ENCODE data around the gene PON3. TPM values are rescaled to one million over a fixed set of nuclear protein-coding genes. Genes with fewer than 3 reads are reported as not detected.

Gene PON3
- total RNA-seq, 1 donor from 2014 or later: not detected

DNA sequence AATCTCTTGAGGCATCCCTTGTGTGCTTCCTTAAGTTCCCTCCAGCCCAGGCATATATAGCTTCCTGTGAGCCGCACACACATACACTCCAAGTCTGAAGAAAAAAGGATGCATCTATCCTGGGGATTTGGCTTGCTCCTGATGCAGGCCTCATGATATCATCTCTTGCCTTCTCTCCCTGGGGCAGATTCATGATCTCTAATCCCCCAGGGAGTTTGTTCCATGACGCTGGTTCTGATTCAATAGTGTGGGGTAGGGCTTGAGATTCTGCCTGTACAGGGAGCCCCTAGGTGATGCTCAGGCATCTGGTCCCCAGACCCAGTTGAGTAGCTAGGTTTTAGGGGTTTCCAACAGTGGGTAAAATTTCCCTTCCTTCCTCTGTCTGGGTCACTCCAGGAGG lies 73.3 kb downstream of the PON3 start:
- intact Hi-C loops (cut with micrococcal nuclease): no loop called here
- Mint-ChIP-seq H3K27me3 (ENCODE audit: insufficient read depth) (peaks cover 6% of the 10 kb centered on the region), H3K36me3 (ENCODE audit: low read depth) (no peaks in the 10 kb centered on the region), H3K27ac (no peak overlapping the region), H3K4me1 (ENCODE audit: low read depth) (no peaks in the 10 kb centered on the region), H3K9me3 (peaks cover 9% of the 10 kb centered on the region), H3K4me3 (no peak overlapping the region)
- no peak for DNase-seq (ENCODE audit: low spot score)

DNA sequence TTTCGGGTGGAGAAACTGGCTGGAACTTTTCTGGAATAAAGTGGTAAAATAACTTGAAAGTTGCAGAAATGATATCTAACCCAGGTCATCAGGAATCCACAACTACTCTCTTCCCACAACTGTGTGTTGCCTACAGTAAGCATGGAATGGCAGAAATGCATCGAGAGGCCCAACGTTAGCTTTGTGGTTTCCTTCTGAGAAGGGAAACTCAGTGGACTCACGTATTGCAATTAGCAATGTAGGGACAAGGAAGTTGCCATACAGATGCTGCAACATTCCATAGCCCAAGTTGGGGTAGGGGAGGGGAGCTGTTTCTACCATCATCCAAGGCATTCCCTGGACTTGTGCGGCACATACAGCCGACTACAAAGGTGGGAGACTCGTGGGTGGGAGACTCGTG lies 73.8 kb downstream of the PON3 start:
- Mint-ChIP-seq H3K4me1 (ENCODE audit: low read depth) (no peaks in the 10 kb centered on the region), H3K36me3 (ENCODE audit: low read depth) (no peaks in the 10 kb centered on the region), H3K9me3 (peaks cover 5% of the 10 kb centered on the region), H3K27ac (no peak overlapping the region), H3K4me3 (no peak overlapping the region), H3K27me3 (ENCODE audit: insufficient read depth) (peaks cover 6% of the 10 kb centered on the region)
- no peak for DNase-seq (ENCODE audit: low spot score)
- intact Hi-C loops (cut with micrococcal nuclease): no loop called here

DNA sequence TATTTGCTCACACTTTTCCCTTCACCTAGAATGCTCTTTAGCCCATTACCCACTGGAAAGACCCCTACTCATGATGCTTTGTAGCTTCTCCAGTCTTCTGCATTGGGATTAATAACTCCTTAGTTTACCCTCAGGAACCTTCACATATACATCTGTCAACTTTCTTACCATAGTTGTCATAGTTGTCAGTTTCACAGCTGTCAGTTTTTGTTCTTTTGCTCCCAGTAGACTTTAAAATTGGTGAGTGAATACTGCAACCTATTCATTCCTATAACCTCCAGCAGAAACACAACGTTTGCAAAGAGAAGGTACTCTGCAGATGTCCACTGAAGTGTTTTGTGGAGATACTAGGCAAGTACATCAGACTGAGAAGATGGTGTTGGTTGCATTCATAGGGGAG lies 74.5 kb downstream of the PON3 start:
- peaks cover 6% of the 10 kb centered on the region for H3K27me3 Mint-ChIP-seq (ENCODE audit: insufficient read depth)
- no peak overlapping the region for H3K4me3 Mint-ChIP-seq
- peaks cover 5% of the 10 kb centered on the region for H3K9me3 Mint-ChIP-seq
- DNase-seq (ENCODE audit: low spot score): no peak
- intact Hi-C loops (cut with micrococcal nuclease): no loop called here
- H3K36me3 Mint-ChIP-seq (ENCODE audit: low read depth): no peaks in the 10 kb centered on the region
- H3K27ac Mint-ChIP-seq: no peak overlapping the region
- H3K4me1 Mint-ChIP-seq (ENCODE audit: low read depth): no peaks in the 10 kb centered on the region

DNA sequence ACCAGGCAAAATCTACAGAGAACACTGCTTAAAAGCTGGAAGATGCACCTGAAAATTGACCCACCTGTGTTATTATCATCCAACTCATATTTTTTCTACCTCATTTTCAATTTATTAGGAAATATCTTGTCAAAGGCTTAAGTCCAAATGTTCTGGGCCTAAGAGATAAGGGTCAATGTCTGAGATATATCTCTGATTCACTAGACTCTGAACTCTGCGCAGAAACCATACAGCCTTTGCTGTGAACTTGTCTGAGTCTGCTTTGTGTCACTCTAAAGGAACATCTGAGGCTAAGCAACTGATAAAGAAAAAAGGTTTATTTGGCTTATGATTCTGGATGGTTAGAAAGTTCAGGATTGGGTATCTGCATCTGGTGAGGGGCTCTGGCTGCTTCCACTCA lies 75.5 kb downstream of the PON3 start:
- intact Hi-C loops (cut with micrococcal nuclease): no loop called here
- no peak for DNase-seq (ENCODE audit: low spot score)
- Mint-ChIP-seq H3K36me3 (ENCODE audit: low read depth) (no peaks in the 10 kb centered on the region), H3K27ac (no peak overlapping the region), H3K27me3 (ENCODE audit: insufficient read depth) (peaks cover 3% of the 10 kb centered on the region), H3K4me1 (ENCODE audit: low read depth) (no peaks in the 10 kb centered on the region), H3K4me3 (no peak overlapping the region), H3K9me3 (peaks cover under 1% of the 10 kb centered on the region)

DNA sequence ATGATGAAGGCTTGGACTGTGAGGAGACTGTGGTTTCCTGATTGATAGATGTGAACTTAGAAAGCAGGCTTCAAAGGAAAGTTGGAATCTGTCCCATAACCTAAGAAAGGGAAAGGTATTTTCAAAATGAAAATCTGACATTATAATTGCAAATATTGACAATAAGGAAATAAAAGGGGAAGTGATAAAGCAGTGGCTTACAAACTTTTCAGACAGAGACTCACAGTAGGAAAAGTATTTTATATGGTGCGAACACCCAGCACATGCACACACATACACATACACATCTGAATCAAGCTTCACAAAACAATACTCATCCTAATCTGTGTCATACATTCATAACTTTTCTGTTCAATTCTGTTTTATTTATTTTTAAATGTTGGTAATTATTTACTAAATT lies 76.6 kb downstream of the PON3 start:
- Mint-ChIP-seq H3K27ac (no peak overlapping the region), H3K27me3 (ENCODE audit: insufficient read depth) (peaks cover 1% of the 10 kb centered on the region), H3K9me3 (no peaks in the 10 kb centered on the region), H3K4me1 (ENCODE audit: low read depth) (no peaks in the 10 kb centered on the region), H3K4me3 (no peak overlapping the region), H3K36me3 (ENCODE audit: low read depth) (no peaks in the 10 kb centered on the region)
- DNase-seq (ENCODE audit: low spot score): no peak
- intact Hi-C loops (cut with micrococcal nuclease): no loop called here

- Mint-ChIP-seq H3K27ac (no peak overlapping the region), H3K4me1 (ENCODE audit: low read depth) (no peaks in the 10 kb centered on the region), H3K9me3 (no peaks in the 10 kb centered on the region), H3K27me3 (ENCODE audit: insufficient read depth) (peaks cover 6% of the 10 kb centered on the region), H3K4me3 (no peak overlapping the region), H3K36me3 (ENCODE audit: low read depth) (no peaks in the 10 kb centered on the region)
- intact Hi-C loops (cut with micrococcal nuclease): no loop called here
- DNase-seq (ENCODE audit: low spot score): no peak
These were observed 77.6 kb downstream of the PON3 start for GRCh38 chr7:95318501-95319100.

DNA sequence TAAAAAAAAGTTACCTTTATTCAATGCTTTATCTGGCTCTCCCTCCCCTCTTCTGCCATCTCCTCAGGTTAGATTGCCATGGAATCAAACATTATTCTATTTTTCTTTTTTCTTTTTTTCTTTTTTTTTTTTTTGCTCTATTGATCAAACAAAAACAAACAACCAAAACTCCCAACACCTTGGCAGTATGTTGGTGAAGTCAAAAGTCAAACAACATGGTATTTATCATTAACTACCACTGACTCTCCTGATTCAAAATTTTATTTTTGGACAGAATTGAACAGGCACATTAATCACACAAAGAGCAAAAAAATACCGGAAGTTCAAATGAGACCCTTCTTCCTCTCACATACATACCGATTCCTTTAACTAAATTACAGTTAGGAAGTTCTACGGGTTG lies 78.2 kb downstream of the PON3 start:
- DNase-seq (ENCODE audit: low spot score): no peak
- H3K9me3 Mint-ChIP-seq: no peaks in the 10 kb centered on the region
- H3K4me3 Mint-ChIP-seq: no peak overlapping the region
- no peaks in the 10 kb centered on the region for H3K36me3 Mint-ChIP-seq (ENCODE audit: low read depth)
- no peaks in the 10 kb centered on the region for H3K4me1 Mint-ChIP-seq (ENCODE audit: low read depth)
- H3K27ac Mint-ChIP-seq: no peak overlapping the region
- H3K27me3 Mint-ChIP-seq (ENCODE audit: insufficient read depth): peaks cover 7% of the 10 kb centered on the region
- intact Hi-C loops (cut with micrococcal nuclease): no loop called here

GRCh38 chr7:95317546-95317945 lies 78.6 kb downstream of the PON3 start:
- Mint-ChIP-seq H3K9me3 (no peaks in the 10 kb centered on the region), H3K4me1 (ENCODE audit: low read depth) (no peaks in the 10 kb centered on the region), H3K27ac (no peak overlapping the region), H3K4me3 (no peak overlapping the region), H3K36me3 (ENCODE audit: low read depth) (no peaks in the 10 kb centered on the region), H3K27me3 (ENCODE audit: insufficient read depth) (peaks cover 7% of the 10 kb centered on the region)
- DNase-seq (ENCODE audit: low spot score): no peak
- intact Hi-C loops (cut with micrococcal nuclease): no loop called here

DNA sequence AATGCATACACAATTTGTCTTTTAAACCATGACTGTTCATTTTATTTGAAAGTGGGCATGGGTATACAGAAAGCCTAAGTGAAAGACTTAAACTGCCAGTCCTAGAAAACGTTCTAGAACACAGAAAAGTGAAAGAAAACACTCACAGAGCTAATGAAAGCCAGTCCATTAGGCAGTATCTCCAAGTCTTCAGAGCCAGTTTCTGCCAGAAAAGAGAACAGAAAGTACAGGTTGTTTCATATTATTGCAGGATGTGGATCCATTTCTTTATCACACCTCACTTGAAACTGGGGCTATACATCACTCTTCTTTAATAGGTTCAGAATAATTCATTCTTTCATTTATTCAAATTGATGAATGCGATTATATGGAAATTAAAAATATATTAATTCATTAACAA lies 79.6 kb downstream of the PON3 start:
- no peaks in the 10 kb centered on the region for H3K4me1 Mint-ChIP-seq (ENCODE audit: low read depth)
- no peak for DNase-seq (ENCODE audit: low spot score)
- H3K27ac Mint-ChIP-seq: no peak overlapping the region
- no peaks in the 10 kb centered on the region for H3K36me3 Mint-ChIP-seq (ENCODE audit: low read depth)
- peaks cover 7% of the 10 kb centered on the region for H3K27me3 Mint-ChIP-seq (ENCODE audit: insufficient read depth)
- intact Hi-C loops (cut with micrococcal nuclease): no loop called here
- H3K9me3 Mint-ChIP-seq: no peaks in the 10 kb centered on the region
- H3K4me3 Mint-ChIP-seq: no peak overlapping the region

- intact Hi-C loops (cut with micrococcal nuclease): no loop called here
- DNase-seq (ENCODE audit: low spot score): no peak
- Mint-ChIP-seq H3K4me1 (ENCODE audit: low read depth) (no peaks in the 10 kb centered on the region), H3K9me3 (no peaks in the 10 kb centered on the region), H3K36me3 (ENCODE audit: low read depth) (no peaks in the 10 kb centered on the region), H3K27ac (no peak overlapping the region), H3K4me3 (no peak overlapping the region), H3K27me3 (ENCODE audit: insufficient read depth) (peaks cover 10% of the 10 kb centered on the region)
These were observed 83.6 kb downstream of the PON3 start for GRCh38 chr7:95312561-95312960.

GRCh38 chr7:95311389-95311788 lies 84.8 kb downstream of the PON3 start:
- no peaks in the 10 kb centered on the region for H3K9me3 Mint-ChIP-seq

GRCh38 chr7:95309951-95310350 lies 86.2 kb downstream of the PON3 start:
- H3K4me3 Mint-ChIP-seq: no peak overlapping the region
- intact Hi-C loops (cut with micrococcal nuclease): no loop called here
- no peaks in the 10 kb centered on the region for H3K9me3 Mint-ChIP-seq
- H3K27ac Mint-ChIP-seq: no peak overlapping the region
- DNase-seq (ENCODE audit: low spot score): no peak
- no peaks in the 10 kb centered on the region for H3K4me1 Mint-ChIP-seq (ENCODE audit: low read depth)
- peaks cover 10% of the 10 kb centered on the region for H3K27me3 Mint-ChIP-seq (ENCODE audit: insufficient read depth)
- H3K36me3 Mint-ChIP-seq (ENCODE audit: low read depth): no peaks in the 10 kb centered on the region

More at GRCh38 chr7:95311389-95311788, 84.8 kb downstream of the PON3 start:
- no peaks in the 10 kb centered on the region for H3K36me3 Mint-ChIP-seq (ENCODE audit: low read depth)
- intact Hi-C loops (cut with micrococcal nuclease): no loop called here
- no peaks in the 10 kb centered on the region for H3K4me1 Mint-ChIP-seq (ENCODE audit: low read depth)
- H3K27me3 Mint-ChIP-seq (ENCODE audit: insufficient read depth): peaks cover 10% of the 10 kb centered on the region
- H3K27ac Mint-ChIP-seq: no peak overlapping the region
- DNase-seq (ENCODE audit: low spot score): no peak
- no peak overlapping the region for H3K4me3 Mint-ChIP-seq
